Psoas muscle (tissue), 8 donors: ENCODE measurements around the gene CAMK2A. TPM values are rescaled to one million over a fixed set of nuclear protein-coding genes. Genes with fewer than 3 reads are reported as not detected.
"Not testable (repeated sequence)": the region's sequence is repeated elsewhere in the genome, so short reads cannot be mapped to it uniquely, and the experiment has no call there.

Source experiments
- ATAC-seq, 4 donors: fragments of 200-7000 bp; cut with Tn5 transposase; one replicate each; pipeline ENCODE4 v1.9.1; 2020; ENCODE audit warnings: moderate library complexity in 3 of 4, mild to moderate bottlenecking in 2 of 4
- DNase-seq, 2 donors: peaks; one replicate each; pipeline ENCODE4 v3.0.0-alpha.2; 2020
- H3K27ac ChIP-seq: fragments of 200-600 bp; one replicate; pipeline ENCODE4 v1.8.0; 2022
- H3K27me3 ChIP-seq, 3 donors: fragments of 200-600 bp in 1 of 3; one replicate each; pipeline versions ENCODE4 v1.6.1 to v1.8.0; 2013 to 2022; ENCODE audit warnings: low read length in 2 of 3, mild to moderate bottlenecking in 2 of 3, moderate library complexity in 1 of 3; ENCODE audit not compliant: insufficient read depth in 3 of 3
- H3K36me3 ChIP-seq, 2 donors: fragments of 200-600 bp in 1 of 2; one replicate each; pipeline versions ENCODE4 v1.6.1 to v1.8.0; 2013 to 2022; ENCODE audit warnings: low read depth in 1 of 2, mild to moderate bottlenecking in 1 of 2, moderate library complexity in 1 of 2; ENCODE audit not compliant: insufficient read depth in 1 of 2
- H3K4me1 ChIP-seq: fragments of 200-600 bp; one replicate; pipeline ENCODE4 v1.8.0; 2022
- H3K4me3 ChIP-seq: fragments of 200-600 bp; one replicate; pipeline ENCODE4 v1.8.0; 2022; ENCODE audit warnings: mild to moderate bottlenecking
- H3K9me3 ChIP-seq: fragments of 200-600 bp; one replicate; pipeline ENCODE4 v1.8.0; 2022
- CTCF ChIP-seq: fragments of 200-600 bp; IDR thresholded peaks from one replicate; pipeline ENCODE4 v1.8.0; 2022; ENCODE audit warnings: antibody characterized with exemption
- WGBS, 3 donors: extraction: QIAGEN DNeasy Blood & Tissue Kit; methylation state at CpG; one replicate each; pipeline versions ENCODE4 v1.1.6 to v1.1.7; 2013; 5-methylcytosine and 5-hydroxymethylcytosine counted together
- intact Hi-C, 2 donors: fragments of 100-400 bp; cut with DNase I; formaldehyde crosslinking; loops; one replicate each; pipeline versions ENCODE4 v1.11.0 to v1.14.2; 2022
- polyA plus RNA-seq, 3 donors: library from polyadenylated mRNA; stranded (reverse); fragments of 200-250 nt; gene quantifications; one replicate each; pipeline ENCODE4 v1.2.3, GENCODE V29; 2013
- total RNA-seq, 4 donors: library from RNA; stranded (reverse); fragmentation: NEBNext Ultra II Directional in 2 of 4; extraction: Animal tissue kit (Norgen Biotek cat#: 25700) in 2 of 4; gene quantifications; one replicate each; pipeline versions ENCODE4 v1.2.1 to v1.2.4, GENCODE V29; 2021 to 2023
- donor health status: healthy with polysubstance abuse.
- donor health status: DM: no; HTN: no; CAD: no; lungs with moderate emphysema.
- donor health status: Bipolar disorder and iron deficiency.
- donor health status: healthy.
- donor health status: DM: yes; HTN: yes; CAD: no.
- donor health status: DM: no; HTN: no; CAD: no.
- donor health status: DM: no; HTN: no; CAD: no.
- donor health status: DM: yes; HTN: yes; CAD: no.

The CAMK2A gene
- total and polyA plus RNA-seq, 7 donors, result 8.1 to 118 (median 45.3) TPM

- Histone ChIP-seq H3K27me3 (no peaks in the 10 kb centered on the region), H3K4me1 (peaks cover 10% of the 10 kb centered on the region), H3K4me3 (no peak overlapping the region), H3K9me3 (no peaks in the 10 kb centered on the region), H3K27ac (no peak overlapping the region), H3K36me3 (peaks cover 0 to 53% of the 10 kb centered on the region in 2 donors)
- intact Hi-C loops, result loop anchor here in 1 of 2 donors (10.0 kb wide), 1 partner anchor 372 kb away; no protein-coding TSS in a partner anchor
- 89 to 93% (median 90%) methylated on average over 15 of the region's 15 CpGs for WGBS, 3 donors
- ATAC-seq, result no peak
- DNase-seq, result no peak
- no peak for TF ChIP-seq CTCF
Measured at GRCh38 chr5:150236981-150237754, 52.4 kb downstream of the CAMK2A start.

- Histone ChIP-seq H3K27ac (no peak overlapping the region), H3K4me1 (peaks cover 4% of the 10 kb centered on the region), H3K36me3 (peaks cover 0 to 53% of the 10 kb centered on the region in 2 donors), H3K4me3 (no peak overlapping the region), H3K9me3 (no peaks in the 10 kb centered on the region), H3K27me3 (no peaks in the 10 kb centered on the region)
- WGBS, 3 donors, result 84 to 89% (median 88%) methylated on average over 2 of the region's 2 CpGs
- intact Hi-C loops, result loop anchor here in 1 of 2 donors (10.0 kb wide), 1 partner anchor 372 kb away; no protein-coding TSS in a partner anchor
- ATAC-seq (no peak), DNase-seq (no peak)
- no peak for TF ChIP-seq CTCF
Measured at GRCh38 chr5:150236313-150236712, 53.3 kb downstream of the CAMK2A start.

GRCh38 chr5:150235500-150235854, 54.1 kb downstream of the CAMK2A start:
- Histone ChIP-seq H3K4me3 (no peak overlapping the region), H3K9me3 (no peaks in the 10 kb centered on the region), H3K4me1 (no peaks in the 10 kb centered on the region), H3K36me3 (peaks cover 0 to 58% of the 10 kb centered on the region in 2 donors), H3K27me3 (no peaks in the 10 kb centered on the region), H3K27ac (no peak overlapping the region)
- intact Hi-C loops, result loop anchor here in 1 of 2 donors (10.0 kb wide), 1 partner anchor 371 kb away; no protein-coding TSS in a partner anchor
- ATAC-seq, result no peak
- WGBS, 3 donors, result 75 to 79% (median 77%) methylated on average over 5 of the region's 5 CpGs
- no peak for DNase-seq
- TF ChIP-seq CTCF, result no peak

- DNase-seq (no peak), ATAC-seq (no peak)
- H3K4me3 ChIP-seq, result no peak overlapping the region
- no peaks in the 10 kb centered on the region for H3K9me3 ChIP-seq
- H3K27ac ChIP-seq, result no peak overlapping the region
- TF ChIP-seq CTCF, result no peak
- H3K36me3 ChIP-seq, result peaks cover 0 to 62% of the 10 kb centered on the region in 2 donors
- intact Hi-C loops, result loop anchor here in 1 of 2 donors (10.0 kb wide), 1 partner anchor 370 kb away; no protein-coding TSS in a partner anchor
- H3K4me1 ChIP-seq, result no peaks in the 10 kb centered on the region
- H3K27me3 ChIP-seq, result no peaks in the 10 kb centered on the region
- WGBS, 3 donors, result 63 to 83% (median 74%) methylated on average over 5 of the region's 5 CpGs
Measured at GRCh38 chr5:150234576-150235499, 54.7 kb downstream of the CAMK2A start.

GRCh38 chr5:150233706-150234105, 55.9 kb downstream of the CAMK2A start:
- peaks cover 0 to 65% of the 10 kb centered on the region in 2 donors for H3K36me3 ChIP-seq
- not testable (repeated sequence) for DNase-seq, H3K4me1 ChIP-seq, H3K27me3 ChIP-seq, H3K27ac ChIP-seq, H3K9me3 ChIP-seq, ATAC-seq, H3K4me3 ChIP-seq
- intact Hi-C loops, result loop anchor here in 1 of 2 donors (10.0 kb wide), 1 partner anchor 369 kb away; no protein-coding TSS in a partner anchor
- WGBS, 3 donors, result 85 to 91% (median 90%) methylated on average over 5 of the region's 5 CpGs
